ENCODE measurements around the gene ZNF41. TPM values are rescaled to one million over a fixed set of nuclear protein-coding genes. Genes with fewer than 3 reads are reported as not detected.

The ZNF41 gene
- total and polyA plus RNA-seq, 2 of the 13 experiments (the other 11 are each of a cell fraction or from before 2014, with no cell fraction given): 2.3 to 3.9 TPM

GRCh38 chrX:47482065-47482511 is 934 bp downstream of the ZNF41 start:
- no peak overlapping the region for H2AFZ ChIP-seq (ENCODE audit: low read length)
- no peak for TF ChIP-seq ZFP37 (CRISPR knock-in tag; IDR thresholded peaks at IDR 0.05; ENCODE audit: borderline replicate concordance)
- TF ChIP-seq ZNF687 (CRISPR knock-in tag; IDR thresholded peaks at IDR 0.05): no peak
- no peak for TF ChIP-seq ZNF549 (CRISPR knock-in tag; IDR thresholded peaks at IDR 0.05)
- TF ChIP-seq TARDBP (CRISPR knock-in tag; IDR thresholded peaks at IDR 0.05): no peak
- TF ChIP-seq SOX5 (CRISPR knock-in tag; IDR thresholded peaks at IDR 0.05; ENCODE audit: borderline replicate concordance): no peak
- no peak for TF ChIP-seq HNRNPH1 (optimal IDR thresholded peaks at IDR 0.05; ENCODE audit: low read depth, low read length)
- 0 out of 2 replicates have a peak, but pooled peaks have one; percentile 5 for TF ChIP-seq ESRRA (CRISPR knock-in tag; IDR thresholded peaks at IDR 0.05; ENCODE audit: low read depth)
- TF ChIP-seq, protein P1, sequence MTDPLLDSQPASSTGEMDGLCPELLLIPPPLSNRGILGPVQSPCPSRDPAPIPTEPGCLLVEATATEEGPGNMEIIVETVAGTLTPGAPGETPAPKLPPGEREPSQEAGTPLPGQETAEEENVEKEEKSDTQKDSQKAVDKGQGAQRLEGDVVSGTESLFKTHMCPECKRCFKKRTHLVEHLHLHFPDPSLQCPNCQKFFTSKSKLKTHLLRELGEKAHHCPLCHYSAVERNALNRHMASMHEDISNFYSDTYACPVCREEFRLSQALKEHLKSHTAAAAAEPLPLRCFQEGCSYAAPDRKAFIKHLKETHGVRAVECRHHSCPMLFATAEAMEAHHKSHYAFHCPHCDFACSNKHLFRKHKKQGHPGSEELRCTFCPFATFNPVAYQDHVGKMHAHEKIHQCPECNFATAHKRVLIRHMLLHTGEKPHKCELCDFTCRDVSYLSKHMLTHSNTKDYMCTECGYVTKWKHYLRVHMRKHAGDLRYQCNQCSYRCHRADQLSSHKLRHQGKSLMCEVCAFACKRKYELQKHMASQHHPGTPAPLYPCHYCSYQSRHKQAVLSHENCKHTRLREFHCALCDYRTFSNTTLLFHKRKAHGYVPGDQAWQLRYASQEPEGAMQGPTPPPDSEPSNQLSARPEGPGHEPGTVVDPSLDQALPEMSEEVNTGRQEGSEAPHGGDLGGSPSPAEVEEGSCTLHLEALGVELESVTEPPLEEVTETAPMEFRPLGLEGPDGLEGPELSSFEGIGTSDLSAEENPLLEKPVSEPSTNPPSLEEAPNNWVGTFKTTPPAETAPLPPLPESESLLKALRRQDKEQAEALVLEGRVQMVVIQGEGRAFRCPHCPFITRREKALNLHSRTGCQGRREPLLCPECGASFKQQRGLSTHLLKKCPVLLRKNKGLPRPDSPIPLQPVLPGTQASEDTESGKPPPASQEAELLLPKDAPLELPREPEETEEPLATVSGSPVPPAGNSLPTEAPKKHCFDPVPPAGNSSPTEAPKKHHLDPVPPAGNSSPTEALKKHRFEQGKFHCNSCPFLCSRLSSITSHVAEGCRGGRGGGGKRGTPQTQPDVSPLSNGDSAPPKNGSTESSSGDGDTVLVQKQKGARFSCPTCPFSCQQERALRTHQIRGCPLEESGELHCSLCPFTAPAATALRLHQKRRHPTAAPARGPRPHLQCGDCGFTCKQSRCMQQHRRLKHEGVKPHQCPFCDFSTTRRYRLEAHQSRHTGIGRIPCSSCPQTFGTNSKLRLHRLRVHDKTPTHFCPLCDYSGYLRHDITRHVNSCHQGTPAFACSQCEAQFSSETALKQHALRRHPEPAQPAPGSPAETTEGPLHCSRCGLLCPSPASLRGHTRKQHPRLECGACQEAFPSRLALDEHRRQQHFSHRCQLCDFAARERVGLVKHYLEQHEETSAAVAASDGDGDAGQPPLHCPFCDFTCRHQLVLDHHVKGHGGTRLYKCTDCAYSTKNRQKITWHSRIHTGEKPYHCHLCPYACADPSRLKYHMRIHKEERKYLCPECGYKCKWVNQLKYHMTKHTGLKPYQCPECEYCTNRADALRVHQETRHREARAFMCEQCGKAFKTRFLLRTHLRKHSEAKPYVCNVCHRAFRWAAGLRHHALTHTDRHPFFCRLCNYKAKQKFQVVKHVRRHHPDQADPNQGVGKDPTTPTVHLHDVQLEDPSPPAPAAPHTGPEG (CRISPR knock-in tag; IDR thresholded peaks at IDR 0.05): no peak
- no peak for TF ChIP-seq ZNF3 (CRISPR knock-in tag; IDR thresholded peaks at IDR 0.05)
- TF ChIP-seq, protein P2, sequence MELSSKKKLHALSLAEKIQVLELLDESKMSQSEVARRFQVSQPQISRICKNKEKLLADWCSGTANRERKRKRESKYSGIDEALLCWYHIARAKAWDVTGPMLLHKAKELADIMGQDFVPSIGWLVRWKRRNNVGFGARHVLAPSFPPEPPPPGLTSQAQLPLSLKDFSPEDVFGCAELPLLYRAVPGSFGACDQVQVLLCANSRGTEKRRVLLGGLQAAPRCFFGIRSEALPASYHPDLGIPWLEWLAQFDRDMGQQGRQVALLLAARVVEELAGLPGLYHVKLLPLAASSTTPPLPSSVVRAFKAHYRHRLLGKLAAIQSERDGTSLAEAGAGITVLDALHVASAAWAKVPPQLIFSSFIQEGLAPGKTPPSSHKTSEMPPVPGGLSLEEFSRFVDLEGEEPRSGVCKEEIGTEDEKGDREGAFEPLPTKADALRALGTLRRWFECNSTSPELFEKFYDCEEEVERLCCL (CRISPR knock-in tag; IDR thresholded peaks at IDR 0.05; ENCODE audit: borderline replicate concordance): no peak
- TF ChIP-seq HOXD1 (CRISPR knock-in tag; IDR thresholded peaks at IDR 0.05): no peak

More at GRCh38 chrX:47482065-47482511, 934 bp downstream of the ZNF41 start:
- Histone ChIP-seq H3K79me2 (ENCODE audit: insufficient read depth, low read length) (peaks cover 21% of the 10 kb centered on the region), H3K9ac (ENCODE audit: insufficient read depth, low read depth, low read length) (peak overlapping the region; percentile 77), H3K4me2 (ENCODE audit: low read depth, low read length) (peak overlapping the region; percentile 74), H3K27ac (ENCODE audit: extremely low read length, insufficient read depth, low read length) (peak overlapping the region; percentile 89), H3K36me3 (replicated peaks in 1 of 2; ENCODE audit: control insufficient read depth in 1 of 2, insufficient read depth in 2 of 2, low read length in 2 of 2) (no peaks in the 10 kb centered on the region), H4K20me1 (ENCODE audit: insufficient read depth, low read length) (no peaks in the 10 kb centered on the region), H3K4me1 (ENCODE audit: insufficient read depth, low read length) (no peaks in the 10 kb centered on the region), H3K9me3 (ENCODE audit: low read length) (no peaks in the 10 kb centered on the region), H3K27me3 (ENCODE audit: control insufficient read depth in 1 of 2, insufficient read depth in 2 of 2, low read length in 2 of 2) (no peaks in the 10 kb centered on the region; a peak in 1 of 5 replicates), H3K4me3 (replicated peaks in 1 of 3; ENCODE audit: insufficient read depth in 1 of 3, low read depth in 2 of 3, low read length in 3 of 3) (peak overlapping the region; percentile 68 to 76 (median 76); a peak in 5 of 6 replicates)
- no peak for FAIRE-seq
- 15% methylated on average over 6 of the region's 8 CpGs for WGBS (ENCODE audit: low lambda C conversion rate)
- intact Hi-C loops (cut with micrococcal nuclease; ENCODE audit: unreplicated experiment): no loop called here
- no peak for ATAC-seq
- no TSS peak for BruUV-seq (replicated peaks)
- ChIA-PET POLR2A (no interaction called here), CTCF (ENCODE audit: low intra/inter-chr PET ratio, low total read pairs) (no interaction called here)
- in situ Hi-C loops (cut with HindIII; ENCODE audit: extremely low pct_ligation_motif_present, low pct_unique_long_range_greater_than_20kb): no loop called here
- no peak for DNase-seq (ENCODE audit: low spot score)
